ENCODE measurements around the gene RAVER1. TPM values are rescaled to one million over a fixed set of nuclear protein-coding genes. Genes with fewer than 3 reads are reported as not detected.
"Not testable (repeated sequence)": the region's sequence is repeated elsewhere in the genome, so short reads cannot be mapped to it uniquely, and the experiment has no call there.

Gene RAVER1
- total RNA-seq, 4 donors from 2014 or later: 18.3 to 52.0 (median 39.1) TPM

DNA sequence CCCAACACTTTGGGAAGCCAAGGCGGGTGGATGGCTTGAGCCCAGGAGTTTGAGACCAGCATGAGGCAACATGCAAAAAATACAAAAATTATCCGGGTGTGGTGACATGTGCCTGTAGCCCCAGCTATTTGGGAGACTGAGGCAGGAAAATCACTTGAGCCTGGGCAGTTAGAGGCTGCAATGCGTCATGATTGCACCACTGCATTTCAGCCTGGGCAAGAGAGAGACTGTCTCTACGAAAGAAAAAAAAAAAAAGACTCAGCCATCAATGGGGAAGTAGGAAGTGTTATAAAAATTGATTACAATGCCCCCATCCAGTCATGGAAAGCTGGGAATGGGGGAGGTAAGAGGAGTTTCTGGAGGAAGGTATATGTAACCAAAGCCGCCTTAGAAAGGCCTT, 41.6 kb upstream of the RAVER1 start:
- TF ChIP-seq, protein P1, sequence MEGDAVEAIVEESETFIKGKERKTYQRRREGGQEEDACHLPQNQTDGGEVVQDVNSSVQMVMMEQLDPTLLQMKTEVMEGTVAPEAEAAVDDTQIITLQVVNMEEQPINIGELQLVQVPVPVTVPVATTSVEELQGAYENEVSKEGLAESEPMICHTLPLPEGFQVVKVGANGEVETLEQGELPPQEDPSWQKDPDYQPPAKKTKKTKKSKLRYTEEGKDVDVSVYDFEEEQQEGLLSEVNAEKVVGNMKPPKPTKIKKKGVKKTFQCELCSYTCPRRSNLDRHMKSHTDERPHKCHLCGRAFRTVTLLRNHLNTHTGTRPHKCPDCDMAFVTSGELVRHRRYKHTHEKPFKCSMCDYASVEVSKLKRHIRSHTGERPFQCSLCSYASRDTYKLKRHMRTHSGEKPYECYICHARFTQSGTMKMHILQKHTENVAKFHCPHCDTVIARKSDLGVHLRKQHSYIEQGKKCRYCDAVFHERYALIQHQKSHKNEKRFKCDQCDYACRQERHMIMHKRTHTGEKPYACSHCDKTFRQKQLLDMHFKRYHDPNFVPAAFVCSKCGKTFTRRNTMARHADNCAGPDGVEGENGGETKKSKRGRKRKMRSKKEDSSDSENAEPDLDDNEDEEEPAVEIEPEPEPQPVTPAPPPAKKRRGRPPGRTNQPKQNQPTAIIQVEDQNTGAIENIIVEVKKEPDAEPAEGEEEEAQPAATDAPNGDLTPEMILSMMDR (IDR thresholded peaks at IDR 0.05): no peak
- TF ChIP-seq POLR2A (IDR thresholded peaks at IDR 0.05): no peak
- no peak for DNase-seq
- Histone ChIP-seq H3K4me3 (replicated peaks in 1 of 3) (no peak overlapping the region), H3K27me3 (no peaks in the 10 kb centered on the region), H3K27ac (no peak overlapping the region), H3K36me3 (peaks cover 9 to 13% of the 10 kb centered on the region in 2 donors), H3K4me1 (peaks cover 6% of the 10 kb centered on the region in 2 donors), H3K9me3 (no peaks in the 10 kb centered on the region)
- 89 to 91% methylated on average over 5 of the region's 5 CpGs for WGBS, 2 donors
- intact Hi-C loops (cut with DNase I): loop anchor here (5.0 kb wide), 1 partner anchor 38 kb away; the partner anchor contains the start of gene ICAM3

DNA sequence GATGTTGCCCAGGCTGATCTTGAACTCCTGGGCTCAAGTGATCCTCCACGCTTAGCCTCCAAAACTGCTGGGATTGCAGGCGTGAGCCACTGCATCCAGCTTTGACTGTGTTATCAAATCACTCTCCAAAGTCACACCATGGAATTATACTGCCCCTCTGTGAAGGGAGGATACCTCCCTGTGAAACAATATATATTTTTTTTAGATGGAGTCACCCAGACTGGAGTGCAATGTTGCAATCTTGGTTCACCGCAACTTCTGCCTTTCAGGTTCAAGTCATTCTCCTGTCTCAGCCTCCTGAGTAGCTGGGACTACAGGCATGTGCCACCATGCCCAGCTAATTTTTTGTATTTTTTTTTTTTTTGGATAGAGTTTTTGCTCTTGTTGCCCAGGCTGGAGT, 39.4 kb upstream of the RAVER1 start:
- no peak for DNase-seq
- H3K27me3 ChIP-seq: no peaks in the 10 kb centered on the region
- peaks cover 17 to 23% of the 10 kb centered on the region in 2 donors for H3K36me3 ChIP-seq
- intact Hi-C loops (cut with DNase I): no loop called here
- TF ChIP-seq, protein P1 (IDR thresholded peaks at IDR 0.05): no peak
- H3K9me3 ChIP-seq: no peaks in the 10 kb centered on the region
- no peak overlapping the region for H3K27ac ChIP-seq
- no peak overlapping the region for H3K4me3 ChIP-seq (replicated peaks in 1 of 3)
- 93 to 100% methylated on average over 3 of the region's 3 CpGs for WGBS, 2 donors
- no peaks in the 10 kb centered on the region for H3K4me1 ChIP-seq

DNA sequence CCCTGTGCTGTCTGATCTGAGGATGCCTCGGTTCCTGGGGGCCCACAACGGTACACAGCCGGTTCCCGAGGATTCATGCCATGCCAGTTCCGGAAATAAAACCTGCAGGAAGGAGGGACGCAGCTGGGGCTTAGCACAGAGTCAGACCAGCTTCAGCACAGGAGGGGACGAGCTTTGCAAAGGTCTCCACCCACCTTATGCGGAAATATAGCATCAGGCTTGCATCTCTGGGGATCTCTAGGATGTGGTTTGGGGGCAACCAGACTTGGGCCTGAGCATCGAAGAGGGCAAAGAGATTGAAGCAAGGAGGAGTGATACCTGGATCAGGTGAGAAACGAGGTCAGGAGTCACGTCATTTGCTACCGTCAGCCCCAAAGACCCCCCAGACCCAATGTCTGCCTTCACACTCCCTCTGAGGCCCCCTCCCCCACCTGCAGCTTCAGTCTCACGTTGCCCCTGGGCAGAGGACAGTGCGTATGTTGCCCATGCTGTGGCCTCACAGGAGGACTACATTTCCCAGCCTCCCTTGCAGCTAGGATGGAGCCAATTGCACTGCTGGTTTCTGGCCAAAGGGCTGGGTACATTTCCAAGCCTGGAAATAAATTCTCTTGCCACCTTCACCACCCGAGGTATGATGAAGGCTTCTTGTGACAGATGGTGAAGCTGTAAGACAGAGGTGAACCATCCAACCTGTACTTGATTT, 34.9 kb upstream of the RAVER1 start:
- Histone ChIP-seq H3K36me3 (peaks cover 37 to 45% of the 10 kb centered on the region in 2 donors), H3K27ac (no peak overlapping the region), H3K4me3 (replicated peaks in 1 of 3) (no peak overlapping the region), H3K27me3 (no peaks in the 10 kb centered on the region), H3K4me1 (no peaks in the 10 kb centered on the region), H3K9me3 (no peaks in the 10 kb centered on the region)
- WGBS, 2 donors: 90 to 97% methylated on average over 15 of the region's 15 CpGs
- no peak for DNase-seq
- TF ChIP-seq, protein P1 (IDR thresholded peaks at IDR 0.05): no peak
- TF ChIP-seq POLR2A (IDR thresholded peaks at IDR 0.05): no peak
- intact Hi-C loops (cut with DNase I): no loop called here

DNA sequence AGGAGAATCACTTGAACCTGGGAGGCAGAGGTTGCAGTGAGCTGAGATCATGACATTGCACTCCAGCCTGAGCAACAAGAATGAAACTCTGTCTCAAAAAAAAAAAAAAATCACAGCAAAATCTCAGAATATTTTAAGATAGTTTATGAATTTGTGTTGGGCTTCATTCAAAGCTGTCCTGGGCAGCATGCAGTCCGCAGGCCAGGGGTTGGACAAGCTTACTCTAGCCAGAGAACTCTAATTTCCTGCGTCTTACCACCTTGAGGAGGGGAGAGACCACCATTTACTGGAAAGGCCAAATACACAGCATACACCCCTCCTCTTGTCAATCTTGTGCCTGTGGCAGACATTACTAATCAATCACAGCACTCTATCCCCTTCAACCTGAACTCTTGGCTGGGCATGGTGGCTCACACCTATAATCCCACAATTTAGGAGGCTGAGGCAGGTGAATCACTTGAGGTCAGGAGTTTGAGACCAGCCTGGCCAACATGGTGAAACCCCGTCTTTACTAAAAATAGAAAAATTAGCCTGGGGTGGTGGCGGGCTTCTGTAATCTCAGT, 33.7 kb upstream of the RAVER1 start:
- H3K36me3 ChIP-seq: peaks cover 43 to 45% of the 10 kb centered on the region in 2 donors
- H3K4me1 ChIP-seq; H3K27me3 ChIP-seq; H3K9me3 ChIP-seq; intact Hi-C loops (cut with DNase I); H3K4me3 ChIP-seq (replicated peaks in 1 of 3); DNase-seq; H3K27ac ChIP-seq: not testable (repeated sequence)
- 96 to 97% methylated on average over 4 of the region's 4 CpGs for WGBS, 2 donors

DNA sequence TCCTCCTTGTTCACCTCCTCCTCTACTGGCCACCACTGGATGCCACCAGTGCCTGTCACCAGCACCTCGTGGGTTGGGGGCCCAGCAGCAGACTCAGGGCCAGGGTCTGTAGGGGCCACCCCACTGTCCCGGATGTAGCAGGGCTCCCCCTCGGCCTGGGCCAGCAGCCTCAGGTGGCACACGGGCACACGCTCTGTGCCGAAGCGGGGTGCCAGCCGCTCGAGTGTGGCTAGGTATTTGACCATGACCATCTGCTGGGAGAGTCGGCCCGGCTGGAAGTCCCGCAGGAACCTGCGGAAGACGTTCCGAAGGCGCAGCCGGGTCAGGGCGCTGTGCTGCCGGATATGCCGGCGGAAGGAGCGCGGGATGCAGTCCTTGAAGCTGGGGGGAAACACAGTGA, 32.2 kb upstream of the RAVER1 start:
- WGBS, 2 donors: 95 to 96% methylated on average over 23 of the region's 23 CpGs
- no peak for DNase-seq
- H3K4me1 ChIP-seq: no peaks in the 10 kb centered on the region
- no peaks in the 10 kb centered on the region for H3K9me3 ChIP-seq
- H3K4me3 ChIP-seq (replicated peaks in 1 of 3): no peak overlapping the region
- intact Hi-C loops (cut with DNase I): no loop called here
- H3K27me3 ChIP-seq: no peaks in the 10 kb centered on the region
- TF ChIP-seq, protein P1 (IDR thresholded peaks at IDR 0.05): no peak
- TF ChIP-seq POLR2A (IDR thresholded peaks at IDR 0.05): no peak
- peaks cover 45 to 46% of the 10 kb centered on the region in 2 donors for H3K36me3 ChIP-seq
- no peak overlapping the region for H3K27ac ChIP-seq

Data from thyroid gland (tissue), 4 donors.